ENCODE results near the gene TCF4. TPM values are rescaled to one million over a fixed set of nuclear protein-coding genes. Genes with fewer than 3 reads are reported as not detected.

TCF4 gene
- total and polyA plus RNA-seq, 2 donors (not counting 1 experiment from before 2014, with no cell fraction given), result 68.5 to 353 TPM

DNA sequence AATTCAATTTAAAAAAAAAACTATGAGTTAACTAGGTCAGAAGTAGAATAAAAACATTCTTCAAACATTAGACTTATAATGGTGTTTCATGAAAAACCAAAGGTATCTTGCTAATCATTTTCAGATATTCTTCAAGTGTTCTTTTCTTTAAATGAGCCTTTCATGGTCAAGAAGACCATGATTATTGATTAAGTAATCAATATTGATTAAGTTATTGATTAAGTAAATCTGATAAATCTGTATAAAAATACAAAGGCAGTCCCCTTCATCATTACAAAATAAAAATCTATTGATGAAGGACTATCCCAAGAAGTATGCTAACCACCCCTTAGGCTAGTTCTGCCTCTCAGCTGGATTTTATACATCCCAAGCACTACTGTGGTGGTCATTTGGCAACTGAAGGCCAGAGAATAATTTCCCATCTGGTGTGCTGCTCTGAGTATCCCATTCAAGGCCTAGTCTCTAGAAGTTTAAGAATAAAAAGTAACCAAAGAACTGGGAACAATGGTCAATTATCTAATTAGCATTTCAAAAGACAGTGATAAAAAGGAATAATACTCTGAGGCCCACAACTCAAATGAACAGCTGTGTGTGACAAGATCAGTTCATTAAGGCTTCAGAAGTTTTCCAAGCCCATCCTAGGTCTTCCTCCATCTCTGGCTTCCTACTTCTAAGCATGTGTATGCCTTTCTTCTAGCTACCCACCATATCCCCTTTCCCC is 63.5 kb downstream of the TCF4 start:
- H3K79me2 ChIP-seq (ENCODE audit: control insufficient read depth, insufficient read depth, low read length), result peaks cover 8% of the 10 kb centered on the region
- intact Hi-C loops (cut with micrococcal nuclease), result no loop called here
- no peak overlapping the region for H3K27ac ChIP-seq (ENCODE audit: low read length in 2 of 2)
- DNase-seq (no peak), ATAC-seq (ENCODE audit: low read depth) (no peak)
- peaks cover 5% of the 10 kb centered on the region for H3K4me1 Mint-ChIP-seq
- H3K27me3 ChIP-seq (replicated peaks in 1 of 4; ENCODE audit: control extremely low read depth in 1 of 4, control insufficient read depth in 3 of 4, insufficient read depth in 4 of 4, low read length in 3 of 4), result no peaks in the 10 kb centered on the region
- H3K9me3 ChIP-seq (ENCODE audit: control extremely low read depth in 1 of 3, control insufficient read depth in 2 of 3, insufficient read depth in 1 of 3, low read length in 2 of 3), result no peaks in the 10 kb centered on the region
- no peak overlapping the region for H3K4me2 ChIP-seq (replicated peaks; ENCODE audit: low read depth, low read length, poor library complexity, severe bottlenecking)
- no peaks in the 10 kb centered on the region for H3K9me3 Mint-ChIP-seq (ENCODE audit: insufficient read depth)
- no peak overlapping the region for H3K27ac Mint-ChIP-seq
- H4K20me1 ChIP-seq (ENCODE audit: control insufficient read depth, insufficient read depth, low read length, poor library complexity, severe bottlenecking), result no peaks in the 10 kb centered on the region
- POLR2A ChIA-PET, result no interaction called here
- TF ChIP-seq, protein P1, sequence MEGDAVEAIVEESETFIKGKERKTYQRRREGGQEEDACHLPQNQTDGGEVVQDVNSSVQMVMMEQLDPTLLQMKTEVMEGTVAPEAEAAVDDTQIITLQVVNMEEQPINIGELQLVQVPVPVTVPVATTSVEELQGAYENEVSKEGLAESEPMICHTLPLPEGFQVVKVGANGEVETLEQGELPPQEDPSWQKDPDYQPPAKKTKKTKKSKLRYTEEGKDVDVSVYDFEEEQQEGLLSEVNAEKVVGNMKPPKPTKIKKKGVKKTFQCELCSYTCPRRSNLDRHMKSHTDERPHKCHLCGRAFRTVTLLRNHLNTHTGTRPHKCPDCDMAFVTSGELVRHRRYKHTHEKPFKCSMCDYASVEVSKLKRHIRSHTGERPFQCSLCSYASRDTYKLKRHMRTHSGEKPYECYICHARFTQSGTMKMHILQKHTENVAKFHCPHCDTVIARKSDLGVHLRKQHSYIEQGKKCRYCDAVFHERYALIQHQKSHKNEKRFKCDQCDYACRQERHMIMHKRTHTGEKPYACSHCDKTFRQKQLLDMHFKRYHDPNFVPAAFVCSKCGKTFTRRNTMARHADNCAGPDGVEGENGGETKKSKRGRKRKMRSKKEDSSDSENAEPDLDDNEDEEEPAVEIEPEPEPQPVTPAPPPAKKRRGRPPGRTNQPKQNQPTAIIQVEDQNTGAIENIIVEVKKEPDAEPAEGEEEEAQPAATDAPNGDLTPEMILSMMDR (IDR thresholded peaks at IDR 0.05), result no peak
- no peak for TF ChIP-seq EZH2 (IDR thresholded peaks at IDR 0.05; ENCODE audit: borderline replicate concordance, insufficient read depth, low read depth, low read length, poor library complexity, severe bottlenecking)
- peaks cover 0 to 2% of the 10 kb centered on the region in 2 experiments for H3K36me3 ChIP-seq (replicated peaks in 1 of 2; ENCODE audit: control extremely low read depth in 1 of 2, control insufficient read depth in 1 of 2, extremely low read depth in 1 of 2, insufficient read depth in 2 of 2, low read length in 1 of 2)
- no peak overlapping the region for H3K4me3 Mint-ChIP-seq
- H3K4me3 ChIP-seq (ENCODE audit: control extremely low read depth in 1 of 5, extremely low read depth in 1 of 5, insufficient read depth in 1 of 5, low read depth in 2 of 5, low read length in 4 of 5), result no peak overlapping the region
- no peaks in the 10 kb centered on the region for H3K27me3 Mint-ChIP-seq
- no peak overlapping the region for H2AFZ ChIP-seq (ENCODE audit: insufficient read depth, low read depth, low read length, poor library complexity, severe bottlenecking)
- CTCF ChIA-PET, result no interaction called here
- H3K4me1 ChIP-seq (ENCODE audit: control insufficient read depth in 2 of 2, insufficient read depth in 2 of 2, low read length in 2 of 2), result no peaks in the 10 kb centered on the region
- H3K9ac ChIP-seq (ENCODE audit: low read length), result no peak overlapping the region

DNA sequence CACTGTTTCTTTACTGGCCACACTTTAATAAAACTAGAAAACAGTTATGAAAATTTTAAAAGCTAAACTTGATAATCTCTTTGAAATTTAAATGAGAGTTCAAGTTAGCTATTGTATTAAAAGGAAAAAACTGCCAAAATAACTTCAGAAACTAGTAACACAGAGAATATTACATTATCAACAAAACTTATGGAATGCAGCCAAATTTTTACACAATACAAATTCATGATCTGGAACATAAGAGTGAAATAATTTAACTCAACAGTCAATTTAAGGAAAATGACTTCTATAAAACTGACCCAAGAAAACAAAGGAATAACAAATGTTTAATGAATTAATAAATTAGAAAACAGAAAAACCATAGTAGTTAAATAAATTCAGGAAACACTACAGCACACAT is 65.0 kb downstream of the TCF4 start:
- no peaks in the 10 kb centered on the region for H3K27me3 Mint-ChIP-seq
- DNase-seq, result no peak
- Histone ChIP-seq H3K9ac (ENCODE audit: low read length) (no peak overlapping the region), H4K20me1 (ENCODE audit: control insufficient read depth, insufficient read depth, low read length, poor library complexity, severe bottlenecking) (no peaks in the 10 kb centered on the region), H3K79me2 (ENCODE audit: control insufficient read depth, insufficient read depth, low read length) (peaks cover 7% of the 10 kb centered on the region), H3K4me2 (replicated peaks; ENCODE audit: low read depth, low read length, poor library complexity, severe bottlenecking) (no peak overlapping the region), H2AFZ (ENCODE audit: insufficient read depth, low read depth, low read length, poor library complexity, severe bottlenecking) (no peak overlapping the region), H3K9me3 (ENCODE audit: control extremely low read depth in 1 of 3, control insufficient read depth in 2 of 3, insufficient read depth in 1 of 3, low read length in 2 of 3) (no peaks in the 10 kb centered on the region), H3K36me3 (replicated peaks in 1 of 2; ENCODE audit: control extremely low read depth in 1 of 2, control insufficient read depth in 1 of 2, extremely low read depth in 1 of 2, insufficient read depth in 2 of 2, low read length in 1 of 2) (peaks cover 0 to 2% of the 10 kb centered on the region in 2 experiments), H3K27me3 (replicated peaks in 1 of 4; ENCODE audit: control extremely low read depth in 1 of 4, control insufficient read depth in 3 of 4, insufficient read depth in 4 of 4, low read length in 3 of 4) (no peaks in the 10 kb centered on the region), H3K4me3 (ENCODE audit: control extremely low read depth in 1 of 5, extremely low read depth in 1 of 5, insufficient read depth in 1 of 5, low read depth in 2 of 5, low read length in 4 of 5) (no peak overlapping the region), H3K27ac (ENCODE audit: low read length in 2 of 2) (no peak overlapping the region), H3K4me1 (ENCODE audit: control insufficient read depth in 2 of 2, insufficient read depth in 2 of 2, low read length in 2 of 2) (no peaks in the 10 kb centered on the region)
- no peaks in the 10 kb centered on the region for H3K9me3 Mint-ChIP-seq (ENCODE audit: insufficient read depth)
- no peak for ATAC-seq (ENCODE audit: low read depth)
- TF ChIP-seq, protein P1 (IDR thresholded peaks at IDR 0.05), result no peak
- no peak for TF ChIP-seq EZH2 (IDR thresholded peaks at IDR 0.05; ENCODE audit: borderline replicate concordance, insufficient read depth, low read depth, low read length, poor library complexity, severe bottlenecking)
- ChIA-PET CTCF (interaction anchor here (0.6 kb wide), 1 partner anchor 248 kb away, joined by 3 read pairs; no protein-coding TSS in a partner anchor), POLR2A (no interaction called here)
- intact Hi-C loops (cut with micrococcal nuclease), result no loop called here
- no peak overlapping the region for H3K27ac Mint-ChIP-seq
- H3K4me1 Mint-ChIP-seq, result peaks cover 8% of the 10 kb centered on the region
- H3K4me3 Mint-ChIP-seq, result no peak overlapping the region

All from B cell (primary cell).